H1 (cell line): Measurements from ENCODE around the gene CHD6. TPM values are rescaled to one million over a fixed set of nuclear protein-coding genes. Genes with fewer than 3 reads are reported as not detected.

Experiments used
- CTCF ChIA-PET: fragments of 300-600 bp; sonication (Branson Sonifier 250); formaldehyde crosslinking; loops from one replicate; lab custom pipeline; 2021; ENCODE audit not compliant: partially characterized antibody; lab: Charles Lee
- POLR2A ChIA-PET: fragments of 300-600 bp; sonication (Branson Sonifier 250); formaldehyde crosslinking; loops from one replicate; lab custom pipeline; 2021; ENCODE audit warnings: inconsistent platforms; ENCODE audit not compliant: partially characterized antibody; lab: Charles Lee
- DNase-seq, 2 experiments: peaks; one replicate each; pipeline versions ENCODE4 v3.0.0 to v3.0.0-alpha.2; 2010 to 2022; ENCODE audit warnings: low spot score in 2 of 2, low read depth in 1 of 2, mixed read lengths in 1 of 2
- FAIRE-seq: peaks from 2 replicates; lab custom pipeline; 2011; peaks lifted over from hg19 to GRCh38; lab: Jason Lieb, UNC
- H2AFZ ChIP-seq: 2 replicates; pipeline ENCODE4 v1.8.1; 2012; ENCODE audit warnings: low read length, inconsistent platforms
- H2AK5ac ChIP-seq: 2 replicates; pipeline ENCODE4 v1.6.1; 2013; ENCODE audit warnings: low read depth, low read length
- H2BK120ac ChIP-seq: replicated peaks from 2 replicates; pipeline ENCODE3; 2013; ENCODE audit warnings: low read depth, low read length, inconsistent platforms
- H2BK12ac ChIP-seq: 2 replicates; pipeline ENCODE4 v1.6.1; 2013; ENCODE audit warnings: low read depth, low read length
- H2BK15ac ChIP-seq: 2 replicates; pipeline ENCODE4 v1.6.1; 2013; ENCODE audit warnings: low read length
- H2BK20ac ChIP-seq: 2 replicates; pipeline ENCODE4 v1.6.1; 2013; ENCODE audit warnings: low read length
- H2BK5ac ChIP-seq: 2 replicates; pipeline ENCODE4 v1.6.1; 2013; ENCODE audit warnings: low read depth, low read length
- H3K14ac ChIP-seq: 2 replicates; pipeline ENCODE4 v1.6.1; 2013; ENCODE audit warnings: inconsistent platforms; ENCODE audit not compliant: insufficient read length
- H3K18ac ChIP-seq: 2 replicates; pipeline ENCODE4 v1.6.1; 2013; ENCODE audit warnings: low read length; ENCODE audit errors: extremely low read depth
- H3K23ac ChIP-seq: 2 replicates; pipeline ENCODE4 v1.6.1; 2013; ENCODE audit warnings: inconsistent platforms; ENCODE audit not compliant: insufficient read length
- H3K23me2 ChIP-seq: 2 replicates; pipeline ENCODE4 v1.6.1; 2013; ENCODE audit warnings: low read depth, low read length
- H3K27ac ChIP-seq: 2 replicates; pipeline ENCODE4 v1.6.1; 2011; ENCODE audit warnings: low read depth, low read length, inconsistent platforms
- H3K27me3 ChIP-seq, 4 experiments: replicated peaks in 1 of 4; 1 replicate in 1 of 4; 2 replicates in 3 of 4; pipeline versions ENCODE4 v1.6.1 to v1.8.1; 2011 to 2013; ENCODE audit warnings: low read length in 3 of 4, mild to moderate bottlenecking in 3 of 4, inconsistent platforms in 2 of 4, mixed read lengths in 2 of 4, moderate library complexity in 1 of 4; ENCODE audit not compliant: control insufficient read depth in 3 of 4, insufficient read depth in 3 of 4; ENCODE audit errors: extremely low read depth in 1 of 4
- H3K36me3 ChIP-seq, 4 experiments: 2 replicates each; pipeline versions ENCODE4 v1.6.1 to v1.8.1; 2011 to 2013; ENCODE audit warnings: mild to moderate bottlenecking in 4 of 4, low read length in 3 of 4, moderate library complexity in 2 of 4, control low read depth in 1 of 4, inconsistent platforms in 1 of 4; ENCODE audit not compliant: insufficient read depth in 4 of 4, control insufficient read depth in 2 of 4
- H3K4ac ChIP-seq: replicated peaks from 2 replicates; pipeline ENCODE3; 2013; ENCODE audit warnings: low read length, low read depth, mixed read lengths, inconsistent platforms; ENCODE audit not compliant: insufficient read length
- H3K4me1 ChIP-seq, 4 experiments: replicated peaks in 1 of 4; 1 replicate in 1 of 4; 2 replicates in 3 of 4; pipeline versions ENCODE4 v1.6.1 to v1.8.1; 2011 to 2013; ENCODE audit warnings: low read length in 3 of 4, inconsistent platforms in 2 of 4, mixed read lengths in 1 of 4; ENCODE audit not compliant: insufficient read depth in 4 of 4, control insufficient read depth in 3 of 4
- H3K4me2 ChIP-seq, 2 experiments: 2 replicates each; pipeline versions ENCODE4 v1.6.1 to v1.8.1; 2011 to 2013; ENCODE audit warnings: low read depth in 2 of 2, low read length in 2 of 2, control low read depth in 1 of 2, inconsistent platforms in 1 of 2, mild to moderate bottlenecking in 1 of 2; ENCODE audit not compliant: insufficient read depth in 1 of 2
- H3K4me3 ChIP-seq, 4 experiments: fragments of 200-600, 300-600 bp in 1 of 4; sonication (generic), shearing (Covaris generic), sonication (Bioruptor Twin) in 1 of 4; 2 replicates each; pipeline versions ENCODE4 v1.5.1 to v1.8.1; 2011 to 2016; ENCODE audit warnings: low read length in 4 of 4, low read depth in 3 of 4, control low read depth in 2 of 4, inconsistent platforms in 2 of 4, mild to moderate bottlenecking in 2 of 4, mixed read lengths in 1 of 4, moderate library complexity in 1 of 4; ENCODE audit not compliant: insufficient read depth in 2 of 4; ENCODE audit errors: extremely low read depth in 1 of 4
- H3K56ac ChIP-seq: replicated peaks from 2 replicates; pipeline ENCODE3; 2013; ENCODE audit warnings: low read depth, mild to moderate bottlenecking, mixed read lengths, low read length, inconsistent platforms; ENCODE audit not compliant: insufficient read length
- H3K79me1 ChIP-seq: 2 replicates; pipeline ENCODE4 v1.6.1; 2013; ENCODE audit warnings: low read depth, low read length, control low read depth
- H3K79me2 ChIP-seq, 2 experiments: 2 replicates each; pipeline versions ENCODE4 v1.6.1 to v1.8.1; 2012 to 2013; ENCODE audit warnings: low read length in 2 of 2, mild to moderate bottlenecking in 2 of 2, inconsistent platforms in 1 of 2; ENCODE audit not compliant: insufficient read depth in 2 of 2, control insufficient read depth in 1 of 2
- H3K9ac ChIP-seq, 4 experiments: replicated peaks in 1 of 4; 1 replicate in 1 of 4; 2 replicates in 3 of 4; pipeline versions ENCODE4 v1.6.1 to v1.8.1; 2011 to 2013; ENCODE audit warnings: low read depth in 3 of 4, low read length in 3 of 4, control low read depth in 2 of 4, mild to moderate bottlenecking in 2 of 4, moderate library complexity in 2 of 4, inconsistent platforms in 1 of 4; ENCODE audit errors: extremely low read depth in 1 of 4
- H3K9me3 ChIP-seq, 2 experiments: 2 replicates each; pipeline versions ENCODE4 v1.6.1 to v1.8.1; 2012 to 2013; ENCODE audit warnings: mild to moderate bottlenecking in 2 of 2, moderate library complexity in 2 of 2, control low read depth in 1 of 2, inconsistent platforms in 1 of 2, low read depth in 1 of 2, low read length in 1 of 2, mixed read lengths in 1 of 2; ENCODE audit not compliant: insufficient read depth in 2 of 2
- H4K20me1 ChIP-seq, 2 experiments: replicated peaks in 1 of 2; 2 replicates each; pipeline versions ENCODE3 to v1.8.1; 2011 to 2013; ENCODE audit warnings: inconsistent platforms in 2 of 2, low read length in 2 of 2, mild to moderate bottlenecking in 1 of 2; ENCODE audit not compliant: insufficient read depth in 2 of 2, control insufficient read depth in 1 of 2
- H4K5ac ChIP-seq: 2 replicates; pipeline ENCODE4 v1.6.1; 2013; ENCODE audit warnings: low read length, low read depth, mixed read lengths, inconsistent platforms; ENCODE audit not compliant: insufficient read length
- H4K8ac ChIP-seq: 2 replicates; pipeline ENCODE4 v1.8.0; 2013; ENCODE audit warnings: mild to moderate bottlenecking, moderate library complexity, low read length, inconsistent platforms; ENCODE audit not compliant: insufficient read depth; ENCODE audit errors: extremely low read depth
- H4K91ac ChIP-seq: replicated peaks from 2 replicates; pipeline ENCODE3; 2013; ENCODE audit warnings: low read length, mixed read lengths, inconsistent platforms; ENCODE audit not compliant: insufficient read length
- CHD2 ChIP-seq: IDR thresholded peaks from 2 replicates; pipeline ENCODE4 v1.6.1; 2012; ENCODE audit warnings: low read length, improper control_type of control experiment
- GABPA ChIP-seq: IDR thresholded peaks from 2 replicates; pipeline ENCODE4 v1.6.1; 2011; ENCODE audit warnings: mild to moderate bottlenecking, low read length, moderate library complexity, borderline replicate concordance; ENCODE audit not compliant: insufficient read depth
- JUN ChIP-seq: IDR thresholded peaks from 2 replicates; pipeline ENCODE4 v1.6.1; 2011; ENCODE audit warnings: low read depth, mild to moderate bottlenecking, improper control_type of control experiment, low read length
- KDM4A ChIP-seq: IDR thresholded peaks from one replicate; pipeline ENCODE4 v1.7.1; 2012; ENCODE audit warnings: low read depth, mild to moderate bottlenecking, moderate library complexity, low read length, inconsistent platforms; ENCODE audit not compliant: severe bottlenecking
- MAFK ChIP-seq: IDR thresholded peaks from 2 replicates; pipeline ENCODE4 v1.6.1; 2012; ENCODE audit warnings: low read depth, mild to moderate bottlenecking, improper control_type of control experiment, low read length
- NANOG ChIP-seq: IDR thresholded peaks from 2 replicates; pipeline ENCODE4 v1.6.1; 2011; ENCODE audit warnings: low read length, low read depth, mild to moderate bottlenecking, inconsistent platforms; ENCODE audit not compliant: insufficient read depth, poor library complexity, severe bottlenecking
- RXRA ChIP-seq: IDR thresholded peaks from 2 replicates; pipeline ENCODE4 v1.6.1; 2011; ENCODE audit warnings: low read depth, mild to moderate bottlenecking, low read length, moderate library complexity; ENCODE audit not compliant: insufficient read depth
- SIN3A ChIP-seq, 2 experiments: IDR thresholded peaks in 1 of 2; conservative IDR thresholded peaks in 1 of 2; 2 replicates each; pipeline ENCODE4 v1.6.1; 2011 to 2012; ENCODE audit warnings: low read length in 2 of 2, improper control_type of control experiment in 1 of 2, low read depth in 1 of 2, mild to moderate bottlenecking in 1 of 2
- SIX5 ChIP-seq: IDR thresholded peaks from 2 replicates; pipeline ENCODE4 v1.6.1; 2011; ENCODE audit warnings: mild to moderate bottlenecking, low read depth, low read length
- TAF1 ChIP-seq: IDR thresholded peaks from 2 replicates; pipeline ENCODE4 v1.6.1; 2011; ENCODE audit warnings: mild to moderate bottlenecking, low read depth, low read length
- YY1 ChIP-seq: IDR thresholded peaks from 2 replicates; pipeline ENCODE4 v1.6.1; 2011; ENCODE audit warnings: low read depth, mild to moderate bottlenecking, low read length
- ZNF274 ChIP-seq: IDR thresholded peaks from 2 replicates; pipeline ENCODE4 v1.7.0; 2012; ENCODE audit warnings: low read length, borderline replicate concordance; ENCODE audit errors: extremely low read depth
- polyA plus RNA-seq, 7 experiments: library from polyadenylated mRNA; depleted of rRNA in 3 of 7; stranded (reverse) in 5 of 7; unstranded in 2 of 7; fragments of >200 nt in 5 of 7; fragments of 200-250 nt in 2 of 7; gene quantifications; 1 replicate in 5 of 7; 2 replicates in 1 of 7; 4 replicates in 1 of 7; pipeline versions ENCODE4 v1.2.1 to v1.2.3, GENCODE V29; 2011 to 2013; ENCODE audit warnings: missing spikeins in 2 of 7, mixed read lengths in 2 of 7
- total RNA-seq: library from RNA; stranded (reverse); fragmentation: NEBNext Ultra II Directional; extraction: Animal tissue kit (Norgen Biotek cat#: 25700); gene quantifications from 2 replicates; pipeline ENCODE4 v1.2.1, GENCODE V29; 2021
- TF ChIP-seq, protein P1 (sequence below), 3 experiments: IDR thresholded peaks; 1 replicate in 2 of 3; 2 replicates in 1 of 3; pipeline versions ENCODE4 v1.5.1 to v1.6.1; 2011; ENCODE audit warnings: low read length in 3 of 3, mild to moderate bottlenecking in 3 of 3, inconsistent platforms in 2 of 3, low read depth in 1 of 3, moderate library complexity in 1 of 3; ENCODE audit not compliant: insufficient read depth in 1 of 3; ENCODE audit errors: control extremely low read depth in 1 of 3

Gene CHD6
- total and polyA plus RNA-seq, 2 of the 8 experiments (the other 6 are each of a cell fraction or from before 2014, with no cell fraction given), result 11.1 to 62.9 TPM

DNA sequence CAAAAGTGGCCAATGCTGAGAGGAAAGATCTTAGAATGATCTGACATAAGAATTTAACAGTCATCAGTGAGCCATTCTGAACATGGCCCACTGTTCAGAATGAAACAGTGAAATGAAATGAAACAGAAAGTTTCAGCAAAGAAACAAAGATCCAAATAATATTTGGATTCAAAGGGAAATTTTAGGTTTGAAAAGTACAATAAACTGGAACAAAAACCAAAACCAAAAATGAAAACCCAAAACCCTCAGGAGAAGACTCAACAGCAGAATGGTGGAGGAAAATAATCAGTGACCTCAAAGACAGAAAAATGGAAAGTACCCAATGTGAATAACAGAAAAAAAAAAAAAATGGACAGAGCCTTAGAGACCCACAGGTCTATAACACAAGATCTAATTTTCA is 185.4 kb downstream of the CHD6 start:
- no peaks in the 10 kb centered on the region for H3K9me3 ChIP-seq
- no peak overlapping the region for H2BK120ac ChIP-seq
- H2BK12ac ChIP-seq, result no peak overlapping the region
- H3K27ac ChIP-seq, result no peak overlapping the region
- no peaks in the 10 kb centered on the region for H4K20me1 ChIP-seq
- ChIA-PET POLR2A (no interaction called here), CTCF (no interaction called here)
- no peak overlapping the region for H3K4ac ChIP-seq
- no peak overlapping the region for H2AFZ ChIP-seq
- H2BK5ac ChIP-seq, result no peak overlapping the region
- no peaks in the 10 kb centered on the region for H3K23me2 ChIP-seq
- no peak overlapping the region for H2BK15ac ChIP-seq
- no peak overlapping the region for H3K56ac ChIP-seq
- H3K79me2 ChIP-seq, result no peaks in the 10 kb centered on the region
- no peak overlapping the region for H2BK20ac ChIP-seq
- no peak overlapping the region for H3K23ac ChIP-seq
- no peaks in the 10 kb centered on the region for H3K27me3 ChIP-seq
- no peaks in the 10 kb centered on the region for H3K4me1 ChIP-seq
- H3K79me1 ChIP-seq, result no peaks in the 10 kb centered on the region
- DNase-seq (no peak), FAIRE-seq (no peak)
- no peak overlapping the region for H3K4me3 ChIP-seq
- no peak overlapping the region for H3K18ac ChIP-seq
- H3K36me3 ChIP-seq, result peaks cover 4 to 34% (median 25%) of the 10 kb centered on the region in 4 experiments
- H3K9ac ChIP-seq, result no peak overlapping the region
- H3K14ac ChIP-seq, result no peak overlapping the region
- no peak overlapping the region for H3K4me2 ChIP-seq
- no peak overlapping the region for H4K5ac ChIP-seq
- no peak overlapping the region for H4K8ac ChIP-seq
- H4K91ac ChIP-seq, result no peak overlapping the region
- no peak overlapping the region for H2AK5ac ChIP-seq
- no peak for TF ChIP-seq KDM4A
- TF ChIP-seq, protein P1, sequence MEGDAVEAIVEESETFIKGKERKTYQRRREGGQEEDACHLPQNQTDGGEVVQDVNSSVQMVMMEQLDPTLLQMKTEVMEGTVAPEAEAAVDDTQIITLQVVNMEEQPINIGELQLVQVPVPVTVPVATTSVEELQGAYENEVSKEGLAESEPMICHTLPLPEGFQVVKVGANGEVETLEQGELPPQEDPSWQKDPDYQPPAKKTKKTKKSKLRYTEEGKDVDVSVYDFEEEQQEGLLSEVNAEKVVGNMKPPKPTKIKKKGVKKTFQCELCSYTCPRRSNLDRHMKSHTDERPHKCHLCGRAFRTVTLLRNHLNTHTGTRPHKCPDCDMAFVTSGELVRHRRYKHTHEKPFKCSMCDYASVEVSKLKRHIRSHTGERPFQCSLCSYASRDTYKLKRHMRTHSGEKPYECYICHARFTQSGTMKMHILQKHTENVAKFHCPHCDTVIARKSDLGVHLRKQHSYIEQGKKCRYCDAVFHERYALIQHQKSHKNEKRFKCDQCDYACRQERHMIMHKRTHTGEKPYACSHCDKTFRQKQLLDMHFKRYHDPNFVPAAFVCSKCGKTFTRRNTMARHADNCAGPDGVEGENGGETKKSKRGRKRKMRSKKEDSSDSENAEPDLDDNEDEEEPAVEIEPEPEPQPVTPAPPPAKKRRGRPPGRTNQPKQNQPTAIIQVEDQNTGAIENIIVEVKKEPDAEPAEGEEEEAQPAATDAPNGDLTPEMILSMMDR (IDR thresholded peaks at IDR 0.05; ENCODE audit: control extremely low read depth in 1 of 3, insufficient read depth in 1 of 3, low read depth in 1 of 3, low read length in 3 of 3), result no peak
- no peak for TF ChIP-seq SIN3A (conservative IDR thresholded peaks at IDR 0.05 in 1 of 2, IDR thresholded peaks at IDR 0.05 in 1 of 2; ENCODE audit: low read depth in 1 of 2, low read length in 2 of 2)
- no peak for TF ChIP-seq CHD2
- TF ChIP-seq NANOG, result no peak
- no peak for TF ChIP-seq ZNF274
- TF ChIP-seq SIX5, result no peak
- no peak for TF ChIP-seq YY1
- TF ChIP-seq MAFK, result no peak
- no peak for TF ChIP-seq RXRA
- TF ChIP-seq GABPA, result no peak
- no peak for TF ChIP-seq TAF1
- no peak for TF ChIP-seq JUN
